Measurements from ENCODE around the gene CCDC138.

DNA sequence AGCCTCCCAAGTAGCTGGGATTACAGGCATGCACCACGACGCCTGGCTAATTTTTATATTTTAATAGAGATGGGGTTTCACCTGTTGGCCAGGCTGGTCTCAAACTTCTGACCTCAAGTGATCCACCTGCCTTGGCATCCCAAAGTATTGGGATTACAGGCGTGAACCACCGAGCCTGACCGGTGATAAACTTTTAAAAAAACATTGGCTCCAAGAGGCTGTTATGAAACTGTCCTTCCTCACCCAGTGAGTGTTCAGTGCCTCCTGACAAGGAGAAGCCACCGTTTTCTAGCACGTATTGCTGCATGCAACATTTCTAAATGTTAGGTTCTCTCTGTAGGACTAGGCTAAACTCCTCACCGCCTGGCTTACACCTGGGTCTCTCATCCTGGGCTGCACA, 139.2 kb downstream of the CCDC138 start:
- TF ChIP-seq CTCF (IDR thresholded peaks at IDR 0.05) (no peak), EP300 (IDR thresholded peaks at IDR 0.05) (no peak)
